ENCODE results near the gene GASK1A.
"Not testable (repeated sequence)": the region's sequence is repeated elsewhere in the genome, so short reads cannot be mapped to it uniquely, and the experiment has no call there.

GASK1A gene

GRCh38 chr3:42979044-42979972 lies at the start of gene GASK1A:
Gene GASK1A (plus strand): TSS chr3:42979311. CDS start chr3:42979643, 332 bp downstream.
- peak in 1 of 2 donors; percentile 6 for DNase-seq

GRCh38 chr3:42934111-42934510 lies 45.0 kb upstream of the GASK1A start:
- no peak for DNase-seq

- DNase-seq: no peak
These were observed 44.2 kb upstream of the GASK1A start for GRCh38 chr3:42934910-42935309.

GRCh38 chr3:42935472-42935871 lies 43.6 kb upstream of the GASK1A start:
- peak in 1 of 2 donors; percentile 25 for DNase-seq

GRCh38 chr3:42936157-42936981 lies 42.7 kb upstream of the GASK1A start:
- peak in 1 of 2 donors; percentile 5 for DNase-seq

- no peak for DNase-seq
These were observed 41.8 kb upstream of the GASK1A start for GRCh38 chr3:42937334-42937733.

GRCh38 chr3:42942693-42943092 lies 36.4 kb upstream of the GASK1A start:
- no peak for DNase-seq

- no peak for DNase-seq
These were observed 33.1 kb upstream of the GASK1A start for GRCh38 chr3:42946050-42946449.

- no peak for DNase-seq
These were observed 21.5 kb upstream of the GASK1A start for GRCh38 chr3:42957573-42957972.

- no peak for DNase-seq
These were observed 18.8 kb upstream of the GASK1A start for GRCh38 chr3:42960282-42960681.

- DNase-seq: no peak
These were observed 18.3 kb upstream of the GASK1A start for GRCh38 chr3:42960786-42961185.

GRCh38 chr3:42961633-42962032 lies 17.5 kb upstream of the GASK1A start:
- peak in 1 of 2 donors; percentile 45 for DNase-seq

GRCh38 chr3:42963269-42963668 lies 15.8 kb upstream of the GASK1A start:
- no peak for DNase-seq

- no peak for DNase-seq
These were observed 14.8 kb upstream of the GASK1A start for GRCh38 chr3:42964266-42964665.

- DNase-seq: no peak
These were observed 8.6 kb upstream of the GASK1A start for GRCh38 chr3:42970557-42970956.

GRCh38 chr3:42970976-42971772 lies 7.9 kb upstream of the GASK1A start:
- DNase-seq: no peak

GRCh38 chr3:42974906-42975305 lies 4.2 kb upstream of the GASK1A start:
- not testable (repeated sequence) for DNase-seq

GRCh38 chr3:42975456-42975855 lies 3.7 kb upstream of the GASK1A start:
- no peak for DNase-seq

- DNase-seq: no peak
These were observed 3.2 kb upstream of the GASK1A start for GRCh38 chr3:42975955-42976354.

GRCh38 chr3:42980209-42980608 lies 1.1 kb downstream of the GASK1A start:
- no peak for DNase-seq

GRCh38 chr3:42980909-42981308 lies 1.8 kb downstream of the GASK1A start:
- DNase-seq: no peak

- no peak for DNase-seq
These were observed 3.7 kb downstream of the GASK1A start for GRCh38 chr3:42982645-42983412.

All from CD4-positive, alpha-beta T cell treated with Interleukin-1 beta for 1 hour (primary cell).